Activated T-helper 1 cell treated with anti-CD3 and anti-CD28 coated beads, Interleukin-12 subunit alpha, Interleukin-12 subunit beta, Interleukin-2, Interleukin-4 antibody, amounts not matched to agents 30 ng/mL and 10 ng/mL and 1 ng/mL, durations not matched to agents 14 hours and 24 hours and 36 hours (primary cell): ENCODE measurements around the gene FAM222B. TPM values are rescaled to one million over a fixed set of nuclear protein-coding genes. Genes with fewer than 3 reads are reported as not detected.
"Not testable (repeated sequence)": the region's sequence is repeated elsewhere in the genome, so short reads cannot be mapped to it uniquely, and the experiment has no call there.

Experiments used
- DNase-seq: peaks from one replicate; pipeline ENCODE4 v3.0.0; 2021; ENCODE audit warnings: low spot score
- H3K27ac Mint-ChIP-seq: one replicate; pipeline ENCODE4 v1.8.0; 2021; ENCODE audit warnings: mild to moderate bottlenecking, mixed read lengths
- H3K27me3 Mint-ChIP-seq: one replicate; pipeline ENCODE4 v1.8.0; 2022; ENCODE audit warnings: mild to moderate bottlenecking, moderate library complexity, mixed read lengths; ENCODE audit not compliant: insufficient read depth
- H3K36me3 Mint-ChIP-seq: one replicate; pipeline ENCODE4 v1.8.0; 2021; ENCODE audit warnings: low read depth, mixed read lengths
- H3K4me1 Mint-ChIP-seq: one replicate; pipeline ENCODE4 v1.8.0; 2021; ENCODE audit warnings: low read depth, mixed read lengths
- H3K4me3 Mint-ChIP-seq: one replicate; pipeline ENCODE4 v1.8.0; 2021; ENCODE audit warnings: mild to moderate bottlenecking, moderate library complexity, mixed read lengths
- H3K9me3 Mint-ChIP-seq: one replicate; pipeline ENCODE4 v1.8.0; 2021; ENCODE audit warnings: mixed read lengths
- intact Hi-C: fragments of 100-400 bp; cut with micrococcal nuclease; formaldehyde crosslinking; loops from one replicate; pipeline ENCODE4 v1.15.1; 2024
- total RNA-seq: library from RNA; stranded (reverse); gene quantifications from 2 replicates; pipeline ENCODE4 v1.2.3, GENCODE V29; 2022

FAM222B gene
- total RNA-seq, 1 donor from 2014 or later = 27.5 TPM

- no peaks in the 10 kb centered on the region for H3K27me3 Mint-ChIP-seq
- H3K9me3 Mint-ChIP-seq = no peaks in the 10 kb centered on the region
- H3K4me1 Mint-ChIP-seq = peaks cover 48% of the 10 kb centered on the region
- H3K4me3 Mint-ChIP-seq = no peak overlapping the region
- H3K27ac Mint-ChIP-seq = no peak overlapping the region
- DNase-seq = no peak
- intact Hi-C loops = loop anchor here (1.0 to 5.0 kb wide), 4 partner anchors 8 to 562 kb away; partner anchors contain the start of genes FAM222B and NUFIP2
- H3K36me3 Mint-ChIP-seq = peaks cover 8% of the 10 kb centered on the region
Measured at GRCh38 chr17:28729950-28730330, 112.7 kb downstream of the FAM222B start.

- intact Hi-C loops = loop anchor here (1.0 to 5.0 kb wide), 8 partner anchors 9 to 564 kb away; partner anchors contain the start of genes FAM222B, NUFIP2 and RPL23A
- no peaks in the 10 kb centered on the region for H3K9me3 Mint-ChIP-seq
- no peaks in the 10 kb centered on the region for H3K27me3 Mint-ChIP-seq
- peak within 1 kb of the TSS; percentile 98 for H3K27ac Mint-ChIP-seq
- peak; percentile 95 for DNase-seq
- H3K4me1 Mint-ChIP-seq = peaks cover 58% of the 10 kb centered on the region
- H3K4me3 Mint-ChIP-seq = peak within 1 kb of the TSS; percentile 97
- H3K36me3 Mint-ChIP-seq = peaks cover 18% of the 10 kb centered on the region
Measured at GRCh38 chr17:28728364-28729200, 114.0 kb downstream of the FAM222B start, which contains the start of gene NEK8. NEK8 (plus strand) TSS chr17:28728788; CDS start chr17:28728814, 26 bp downstream.

- peaks cover 65% of the 10 kb centered on the region for H3K4me1 Mint-ChIP-seq
- intact Hi-C loops = loop anchor here (1.0 to 5.0 kb wide), 10 partner anchors 16 to 565 kb away; partner anchors contain the start of genes DHRS13, NUFIP2 and PROCA1
Measured at GRCh38 chr17:28726627-28727491, 115.7 kb downstream of the FAM222B start.

GRCh38 chr17:28726226-28726626 is 116.4 kb downstream of the FAM222B start, which contains the start of gene TLCD1:
TLCD1 (minus strand) TSS chr17:28726233; CDS start chr17:28726097, 136 bp downstream.
- Mint-ChIP-seq H3K9me3 (no peaks in the 10 kb centered on the region), H3K36me3 (peaks cover 36% of the 10 kb centered on the region), H3K4me3 (peak within 1 kb of the TSS; percentile 97), H3K27me3 (no peaks in the 10 kb centered on the region), H3K27ac (peak within 1 kb of the TSS; percentile 98), H3K4me1 (peaks cover 70% of the 10 kb centered on the region)
- intact Hi-C loops = loop anchor here (1.0 to 5.0 kb wide), 4 partner anchors 15 to 566 kb away; partner anchors contain the start of genes NUFIP2 and PROCA1
- DNase-seq = peak; percentile 73

More at GRCh38 chr17:28726627-28727491, 115.7 kb downstream of the FAM222B start:
- H3K27ac Mint-ChIP-seq = peak overlapping the region; percentile 98
- peak overlapping the region; percentile 97 for H3K4me3 Mint-ChIP-seq
- H3K27me3 Mint-ChIP-seq = no peaks in the 10 kb centered on the region
- DNase-seq = peak; percentile 91
- peaks cover 32% of the 10 kb centered on the region for H3K36me3 Mint-ChIP-seq
- H3K9me3 Mint-ChIP-seq = no peaks in the 10 kb centered on the region

- peaks cover 41% of the 10 kb centered on the region for H3K36me3 Mint-ChIP-seq
- H3K9me3 Mint-ChIP-seq = no peaks in the 10 kb centered on the region
- H3K27me3 Mint-ChIP-seq = no peaks in the 10 kb centered on the region
- peak overlapping the region; percentile 89 for H3K4me3 Mint-ChIP-seq
- peaks cover 71% of the 10 kb centered on the region for H3K4me1 Mint-ChIP-seq
- DNase-seq = no peak
- peak overlapping the region; percentile 86 for H3K27ac Mint-ChIP-seq
- intact Hi-C loops = loop anchor here (1.0 to 5.0 kb wide), 4 partner anchors 14 to 567 kb away; partner anchors contain the start of genes NUFIP2 and PROCA1
Measured at GRCh38 chr17:28725660-28726225, 116.8 kb downstream of the FAM222B start.

GRCh38 chr17:28725166-28725659 is 117.4 kb downstream of the FAM222B start:
- H3K9me3 Mint-ChIP-seq = no peaks in the 10 kb centered on the region
- H3K4me1 Mint-ChIP-seq = peaks cover 75% of the 10 kb centered on the region
- intact Hi-C loops = loop anchor here (5.0 kb wide), 2 partner anchors 412 to 567 kb away; partner anchors contain the start of gene NUFIP2
- H3K27ac Mint-ChIP-seq = peak overlapping the region; percentile 86
- H3K36me3 Mint-ChIP-seq = peaks cover 46% of the 10 kb centered on the region
- H3K4me3 Mint-ChIP-seq = peak overlapping the region; percentile 89
- H3K27me3 Mint-ChIP-seq = no peaks in the 10 kb centered on the region
- DNase-seq = no peak

- intact Hi-C loops = loop anchor here (5.0 kb wide), 2 partner anchors 413 to 568 kb away; partner anchors contain the start of gene NUFIP2
- Mint-ChIP-seq H3K36me3 (peaks cover 51% of the 10 kb centered on the region), H3K4me1 (peaks cover 71% of the 10 kb centered on the region), H3K27ac (peak overlapping the region; percentile 86), H3K9me3 (no peaks in the 10 kb centered on the region), H3K4me3 (peak overlapping the region; percentile 89), H3K27me3 (no peaks in the 10 kb centered on the region)
- no peak for DNase-seq
Measured at GRCh38 chr17:28724500-28725165, 118.0 kb downstream of the FAM222B start.

- DNase-seq, intact Hi-C loops, H3K9me3 Mint-ChIP-seq, H3K27me3 Mint-ChIP-seq: not testable (repeated sequence)
- peaks cover 72% of the 10 kb centered on the region for H3K4me1 Mint-ChIP-seq
- H3K27ac Mint-ChIP-seq = peak overlapping the region; percentile 86
- peak overlapping the region; percentile 89 for H3K4me3 Mint-ChIP-seq
- peaks cover 53% of the 10 kb centered on the region for H3K36me3 Mint-ChIP-seq
Measured at GRCh38 chr17:28723836-28724499, 118.6 kb downstream of the FAM222B start.

- intact Hi-C loops = no loop called here
- H3K27ac Mint-ChIP-seq = peak overlapping the region; percentile 17
- H3K9me3 Mint-ChIP-seq = no peaks in the 10 kb centered on the region
- peak overlapping the region; percentile 49 for H3K4me3 Mint-ChIP-seq
- peaks cover 7% of the 10 kb centered on the region for H3K27me3 Mint-ChIP-seq
- H3K4me1 Mint-ChIP-seq = peaks cover 71% of the 10 kb centered on the region
- DNase-seq = no peak
- peaks cover 53% of the 10 kb centered on the region for H3K36me3 Mint-ChIP-seq
Measured at GRCh38 chr17:28723159-28723835, 119.3 kb downstream of the FAM222B start.

GRCh38 chr17:28722417-28723158 is 120.0 kb downstream of the FAM222B start:
- Mint-ChIP-seq H3K4me3 (peak overlapping the region; percentile 100), H3K9me3 (no peaks in the 10 kb centered on the region), H3K36me3 (peaks cover 53% of the 10 kb centered on the region), H3K27me3 (peaks cover 7% of the 10 kb centered on the region), H3K4me1 (peaks cover 69% of the 10 kb centered on the region), H3K27ac (peak overlapping the region; percentile 48)
- intact Hi-C loops = no loop called here
- no peak for DNase-seq
